Common myeloid progenitor, CD34-positive (primary cell): Measurements from ENCODE around the gene FAM222A.
A peak's percentile ranks its signal among the peaks of the same experiment; 100 is the strongest.

Experiments
- CTCF ChIA-PET: fragments of 350-600 bp; sonication (Branson Sonifier 250); formaldehyde crosslinking; loops from one replicate; lab custom pipeline; 2021; ENCODE audit warnings: antibody characterized with exemption; lab: Charles Lee
- POLR2A ChIA-PET: fragments of 350-600 bp; sonication (Branson Sonifier 250); formaldehyde crosslinking; loops from one replicate; lab custom pipeline; 2021; ENCODE audit warnings: antibody characterized with exemption; lab: Charles Lee
- DNase-seq, 3 donors: peaks; one replicate each; pipeline versions ENCODE4 v3.0.0 to v3.0.0-alpha.2; 2013
- H3K27ac ChIP-seq, 2 experiments: 1 replicate in 1 of 2; 2 replicates in 1 of 2; pipeline ENCODE4 v1.7.0; 2013; ENCODE audit warnings: inconsistent platforms in 2 of 2, low read length in 2 of 2, mild to moderate bottlenecking in 2 of 2, low read depth in 1 of 2, moderate library complexity in 1 of 2; ENCODE audit not compliant: severe bottlenecking in 2 of 2, insufficient read depth in 1 of 2, poor library complexity in 1 of 2
- H3K27me3 ChIP-seq, 5 experiments: replicated peaks in 2 of 5; 1 replicate in 3 of 5; 2 replicates in 2 of 5; pipeline versions ENCODE4 v1.6.1 to v1.7.0; 2013; ENCODE audit warnings: low read length in 4 of 5, mild to moderate bottlenecking in 2 of 5, moderate library complexity in 2 of 5, inconsistent platforms in 1 of 5; ENCODE audit not compliant: insufficient read depth in 5 of 5, control insufficient read depth in 4 of 5
- H3K36me3 ChIP-seq, 4 experiments: 1 replicate in 2 of 4; 2 replicates in 2 of 4; pipeline versions ENCODE4 v1.6.1 to v1.7.0; 2013; ENCODE audit warnings: low read length in 3 of 4, control low read depth in 1 of 4, mild to moderate bottlenecking in 1 of 4; ENCODE audit not compliant: control insufficient read depth in 4 of 4, insufficient read depth in 4 of 4
- H3K4me1 ChIP-seq, 4 experiments: 1 replicate in 3 of 4; 2 replicates in 1 of 4; pipeline versions ENCODE4 v1.6.1 to v1.7.1; 2013; ENCODE audit warnings: low read length in 3 of 4, mild to moderate bottlenecking in 3 of 4, control low read depth in 1 of 4, inconsistent platforms in 1 of 4, moderate library complexity in 1 of 4; ENCODE audit not compliant: control insufficient read depth in 4 of 4, insufficient read depth in 4 of 4; ENCODE audit errors: control extremely low read depth in 1 of 4
- H3K4me3 ChIP-seq, 7 experiments: 1 replicate in 4 of 7; 2 replicates in 3 of 7; pipeline versions ENCODE4 v1.5.1 to v1.7.0; 2013; ENCODE audit warnings: mild to moderate bottlenecking in 7 of 7, low read length in 6 of 7, moderate library complexity in 6 of 7, inconsistent platforms in 2 of 7, low read depth in 2 of 7, control low read depth in 1 of 7; ENCODE audit not compliant: insufficient read depth in 4 of 7, control insufficient read depth in 1 of 7; ENCODE audit errors: extremely low read depth in 1 of 7
- H3K9me3 ChIP-seq, 5 experiments: 1 replicate in 4 of 5; 2 replicates in 1 of 5; pipeline versions ENCODE4 v1.6.1 to v1.7.1; 2013; ENCODE audit warnings: low read length in 4 of 5, mild to moderate bottlenecking in 2 of 5, inconsistent platforms in 1 of 5, low read depth in 1 of 5, moderate library complexity in 1 of 5; ENCODE audit not compliant: control insufficient read depth in 4 of 5, insufficient read depth in 2 of 5; ENCODE audit errors: control extremely low read depth in 1 of 5
- WGBS: methylation state at CpG from one replicate; pipeline ENCODE4 v1.1.5; 2013; ENCODE audit not compliant: insufficient coverage; 5-methylcytosine and 5-hydroxymethylcytosine counted together

The FAM222A gene

DNA sequence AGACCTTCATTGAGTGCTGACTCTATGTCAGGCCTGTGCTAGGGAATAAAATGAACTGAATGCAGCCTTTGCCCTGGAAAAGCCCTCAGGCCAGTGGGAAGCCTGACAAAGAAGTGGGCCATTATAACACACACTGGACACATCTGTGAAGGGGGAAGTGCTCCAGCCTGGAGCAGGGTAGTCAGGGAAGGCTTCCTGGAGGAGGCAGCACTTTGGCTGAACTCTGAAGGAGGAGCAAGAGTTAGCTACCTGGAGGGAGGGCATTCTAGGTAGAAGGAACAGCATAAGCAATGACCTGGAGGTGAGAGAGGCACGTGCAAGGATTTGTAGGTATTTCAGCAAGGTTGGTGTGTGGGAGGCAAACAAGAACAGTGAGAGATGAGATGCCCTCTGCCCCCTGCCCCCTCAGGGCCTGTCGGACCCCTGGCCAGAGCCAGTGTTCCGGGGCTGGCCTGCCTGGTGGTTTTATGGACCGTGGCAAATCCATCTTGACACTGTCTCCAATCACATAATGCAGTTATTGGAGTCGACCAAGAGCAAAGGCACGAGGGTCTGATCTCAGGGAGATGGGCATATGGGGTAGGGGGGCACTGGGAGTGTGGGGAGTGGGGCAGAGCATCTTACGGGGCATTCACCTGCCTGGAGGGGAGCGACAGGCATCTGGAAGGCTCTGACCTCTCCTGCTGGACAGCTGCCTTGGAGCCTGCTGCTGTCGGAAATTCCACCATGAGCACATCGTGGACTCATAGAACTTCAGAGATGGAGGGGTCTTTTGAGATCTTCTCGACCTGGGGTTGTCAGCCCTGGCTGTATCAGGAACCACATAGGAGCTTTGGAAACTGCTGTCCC lies 2.7 kb upstream of the FAM222A start:
- Histone ChIP-seq H3K4me3 (no peak overlapping the region), H3K27me3 (peaks cover 0 to 42% (median 15%) of the 10 kb centered on the region in 5 experiments), H3K4me1 (peaks cover 0 to 8% (median 6%) of the 10 kb centered on the region in 4 experiments), H3K27ac (no peak overlapping the region), H3K9me3 (no peaks in the 10 kb centered on the region), H3K36me3 (no peaks in the 10 kb centered on the region)
- ChIA-PET POLR2A (no interaction called here), CTCF (interaction anchor here (0.9 kb wide), 1 partner anchor 133 kb away, joined by 4 read pairs; no protein-coding TSS in a partner anchor)
- WGBS, result 86% methylated on average over 7 of the region's 11 CpGs
- no peak for DNase-seq

GRCh38 chr12:109711596-109712461 lies 1.8 kb upstream of the FAM222A start:
- Histone ChIP-seq H3K4me3 (no peak overlapping the region), H3K36me3 (no peaks in the 10 kb centered on the region), H3K9me3 (no peaks in the 10 kb centered on the region), H3K4me1 (peaks cover 0 to 8% (median 6%) of the 10 kb centered on the region in 4 experiments), H3K27me3 (peaks cover 0 to 51% (median 22%) of the 10 kb centered on the region in 5 experiments), H3K27ac (no peak overlapping the region)
- DNase-seq, result no peak
- 31% methylated on average over 25 of the region's 37 CpGs for WGBS
- POLR2A ChIA-PET, result no interaction called here
- CTCF ChIA-PET, result interaction anchor here (0.9 kb wide), 1 partner anchor 134 kb away, joined by 4 read pairs; no protein-coding TSS in a partner anchor

- WGBS, result 2% methylated on average over 43 of the region's 96 CpGs
- Histone ChIP-seq H3K9me3 (no peaks in the 10 kb centered on the region), H3K4me1 (peaks cover 0 to 9% (median 7%) of the 10 kb centered on the region in 4 experiments), H3K27ac (no peak overlapping the region), H3K27me3 (peaks cover 0 to 75% (median 37%) of the 10 kb centered on the region in 5 experiments), H3K36me3 (no peaks in the 10 kb centered on the region), H3K4me3 (peak overlapping the region; percentile 46 to 73 (median 64))
- peak; percentile 48 to 72 (median 57) for DNase-seq
- ChIA-PET CTCF (interaction anchor here (1.0 to 1.8 kb wide), 5 partner anchors 21 to 140 kb away, joined by 3 to 11 read pairs (median 5); no protein-coding TSS in a partner anchor), POLR2A (interaction anchor here (0.9 kb wide), 1 partner anchor 58 kb away, joined by 4 read pairs; no protein-coding TSS in a partner anchor)
Measured at GRCh38 chr12:109714141-109714912, 702 bp downstream of the FAM222A start.

DNA sequence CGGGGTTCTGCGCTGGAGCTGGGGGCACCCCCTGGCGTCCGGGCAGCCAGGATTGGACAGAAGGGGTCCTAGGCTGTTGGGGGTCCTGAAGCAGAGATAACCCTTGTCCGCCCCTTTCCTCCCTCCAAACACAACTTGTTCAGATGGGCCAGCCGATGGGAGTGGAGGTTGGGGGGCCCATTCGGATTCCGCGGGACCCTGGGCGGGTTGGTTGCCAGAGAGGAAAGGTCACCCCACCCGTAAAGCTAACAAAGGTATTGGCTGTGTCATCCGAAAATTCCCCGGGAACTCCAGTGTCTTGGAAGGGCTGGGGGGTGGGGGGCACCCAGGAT lies 1.3 kb downstream of the FAM222A start:
- no peak for DNase-seq
- Histone ChIP-seq H3K27ac (no peak overlapping the region), H3K9me3 (no peaks in the 10 kb centered on the region), H3K36me3 (no peaks in the 10 kb centered on the region), H3K4me1 (peaks cover 0 to 9% (median 7%) of the 10 kb centered on the region in 4 experiments), H3K4me3 (peak overlapping the region in 4 of 7 experiments; percentile 63 to 73 (median 68)), H3K27me3 (peaks cover 0 to 80% (median 37%) of the 10 kb centered on the region in 5 experiments)
- POLR2A ChIA-PET, result no interaction called here
- 42% methylated on average over 5 of the region's 13 CpGs for WGBS
- CTCF ChIA-PET, result interaction anchor here (1.4 to 1.8 kb wide), 3 partner anchors 23 to 115 kb away, joined by 5 to 11 read pairs (median 5); no protein-coding TSS in a partner anchor

DNA sequence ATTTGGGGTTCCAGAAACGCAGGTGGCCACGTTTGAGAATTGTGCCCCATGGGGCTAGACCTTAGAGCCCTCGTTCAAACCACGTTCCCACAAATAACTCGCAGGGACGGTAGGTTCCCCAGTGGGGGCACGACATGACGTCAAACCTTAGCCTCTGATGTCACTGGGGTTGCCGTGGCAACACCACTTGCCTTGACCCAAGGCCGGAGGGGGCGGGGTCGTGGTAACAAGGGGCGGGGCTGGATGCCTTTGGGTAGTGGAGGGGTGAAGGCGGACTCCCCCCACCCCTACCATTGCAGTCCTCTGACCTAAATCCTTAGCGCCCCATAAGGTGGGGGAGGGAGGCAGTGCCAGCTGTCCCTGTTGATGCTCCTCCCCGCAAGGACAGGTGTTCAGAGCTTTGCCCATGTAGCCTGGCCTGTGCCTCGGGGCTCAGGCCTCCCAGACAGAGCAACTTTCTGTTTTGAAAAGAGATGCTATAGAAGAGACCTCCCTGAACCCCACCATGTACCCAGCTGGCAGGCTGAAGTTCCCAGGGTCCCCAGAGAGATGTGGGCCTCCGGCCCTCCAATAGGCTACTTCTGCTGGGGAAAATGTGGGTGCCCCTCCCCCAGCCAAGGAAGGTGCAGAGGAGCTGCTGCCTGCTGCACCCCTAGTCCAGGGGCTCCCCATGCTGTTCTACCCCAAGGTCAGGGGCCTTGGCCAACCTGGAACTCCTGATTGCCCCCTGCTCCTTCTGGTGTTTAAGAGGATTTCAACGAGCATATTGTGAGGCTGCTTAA lies 1.9 kb downstream of the FAM222A start:
- Histone ChIP-seq H3K9me3 (no peaks in the 10 kb centered on the region), H3K36me3 (no peaks in the 10 kb centered on the region), H3K4me3 (no peak overlapping the region), H3K4me1 (peaks cover 0 to 9% (median 7%) of the 10 kb centered on the region in 4 experiments), H3K27me3 (peaks cover 0 to 80% (median 36%) of the 10 kb centered on the region in 5 experiments), H3K27ac (no peak overlapping the region)
- CTCF ChIA-PET, result interaction anchor here (1.4 to 1.8 kb wide), 3 partner anchors 22 to 116 kb away, joined by 5 to 11 read pairs (median 5); no protein-coding TSS in a partner anchor
- WGBS, result 52% methylated on average over 13 of the region's 19 CpGs
- peak in 1 of 3 donors; percentile 14 for DNase-seq
- POLR2A ChIA-PET, result no interaction called here

- Histone ChIP-seq H3K4me3 (no peak overlapping the region), H3K4me1 (peaks cover 0 to 9% (median 7%) of the 10 kb centered on the region in 4 experiments), H3K27ac (no peak overlapping the region), H3K9me3 (no peaks in the 10 kb centered on the region), H3K36me3 (no peaks in the 10 kb centered on the region), H3K27me3 (peaks cover 0 to 74% (median 33%) of the 10 kb centered on the region in 5 experiments)
- WGBS, result 99% methylated on average over 8 of the region's 9 CpGs
- CTCF ChIA-PET, result no interaction called here
- no peak for DNase-seq
- POLR2A ChIA-PET, result no interaction called here
Measured at GRCh38 chr12:109716092-109716479, 2.5 kb downstream of the FAM222A start.
